PC-3 (cell line): ENCODE measurements around the gene ADAM12. TPM values are rescaled to one million over a fixed set of nuclear protein-coding genes. Genes with fewer than 3 reads are reported as not detected.

Experiments used
- ATAC-seq: fragments of 200-7000 bp; cut with Tn5 transposase; 2 replicates; pipeline ENCODE4 v1.9.1; 2020; ENCODE audit warnings: mild to moderate bottlenecking, moderate library complexity
- BruUV-seq: library from RNA; stranded (reverse); fragments of 400-500 nt; replicated peaks from 2 replicates; lab custom pipeline; 2021; lab: Mats Ljungman, UMichigan
- CTCF ChIA-PET: fragments of 300-600 bp; sonication (Branson Sonifier 250); formaldehyde crosslinking; loops from one replicate; lab custom pipeline; 2022; ENCODE audit warnings: antibody characterized with exemption; lab: Charles Lee
- POLR2A ChIA-PET: fragments of 300-600 bp; sonication (Branson Sonifier 250); formaldehyde crosslinking; loops from one replicate; lab custom pipeline; 2022; ENCODE audit warnings: antibody characterized with exemption; ENCODE audit not compliant: unreplicated experiment; lab: Charles Lee
- DNase-seq: peaks from one replicate; pipeline ENCODE4 v3.0.0-alpha.2; 2015
- H2AFZ ChIP-seq: fragments of 300-600 bp; sonication (generic); 2 replicates; pipeline ENCODE4 v1.6.0; 2016; ENCODE audit warnings: antibody characterized with exemption, low read length
- H3F3A ChIP-seq: fragments of 300-600 bp; sonication (generic); one replicate; pipeline ENCODE4 v1.6.0; 2017; ENCODE audit warnings: antibody characterized with exemption, low read length, control low read depth, mild to moderate bottlenecking; ENCODE audit not compliant: unreplicated experiment
- H3K27ac ChIP-seq: fragments of 300-600 bp; sonication (generic); 2 replicates; pipeline ENCODE4 v1.5.1; 2016; ENCODE audit warnings: mild to moderate bottlenecking, low read length
- H3K27me3 ChIP-seq: fragments of 300-600 bp; sonication (generic); 2 replicates; pipeline ENCODE4 v1.6.1; 2016; ENCODE audit warnings: low read length, mixed read lengths
- H3K36me3 ChIP-seq: fragments of 300-600 bp; sonication (generic); 2 replicates; pipeline ENCODE4 v1.6.1; 2016; ENCODE audit warnings: low read depth, mixed run types, low read length, mixed read lengths
- H3K4me1 ChIP-seq: fragments of 300-600 bp; sonication (generic); 2 replicates; pipeline ENCODE4 v1.5.1; 2016; ENCODE audit warnings: low read length; ENCODE audit not compliant: insufficient read depth
- H3K4me2 ChIP-seq: fragments of 300-600 bp; sonication (generic); 2 replicates; pipeline ENCODE4 v1.6.0; 2016; ENCODE audit warnings: low read length
- H3K4me3 ChIP-seq: fragments of 300-600 bp; sonication (generic); 2 replicates; pipeline ENCODE4 v1.5.1; 2016; ENCODE audit warnings: mild to moderate bottlenecking, low read length, mixed read lengths
- H3K79me2 ChIP-seq: fragments of 300-600 bp; sonication (generic); 2 replicates; pipeline ENCODE4 v1.6.1; 2017; ENCODE audit warnings: low read length, mixed read lengths
- H3K9ac ChIP-seq: fragments of 300-600 bp; sonication (generic); 2 replicates; pipeline ENCODE4 v1.6.0; 2016; ENCODE audit warnings: mild to moderate bottlenecking, low read length
- H3K9me2 ChIP-seq: fragments of 300-600 bp; sonication (generic); replicated peaks from 2 replicates; pipeline ENCODE4 v1.6.1; 2016; ENCODE audit warnings: mixed run types, low read length, mixed read lengths
- H3K9me3 ChIP-seq: fragments of 300-600 bp; sonication (generic); 2 replicates; pipeline ENCODE4 v1.6.1; 2016; ENCODE audit warnings: low read length, mixed read lengths
- H4K20me1 ChIP-seq: fragments of 300-600 bp; sonication (generic); 2 replicates; pipeline ENCODE4 v1.6.1; 2016; ENCODE audit warnings: low read length, mixed read lengths
- CTCF ChIP-seq: fragments of 300-600 bp; sonication (generic); conservative IDR thresholded peaks from 2 replicates; pipeline ENCODE4 v1.5.1; 2017; ENCODE audit warnings: antibody characterized with exemption, low read depth, mild to moderate bottlenecking, low read length
- EZH2 ChIP-seq: fragments of 300-600 bp; sonication (generic); IDR thresholded peaks from one replicate; pipeline ENCODE4 v1.6.1; 2017; ENCODE audit warnings: antibody characterized with exemption, mild to moderate bottlenecking, low read length; ENCODE audit not compliant: unreplicated experiment
- EZH2phosphoT487 ChIP-seq: fragments of 300-600 bp; sonication (generic); IDR thresholded peaks from 2 replicates; pipeline ENCODE4 v1.6.1; 2018; ENCODE audit warnings: mild to moderate bottlenecking, antibody characterized with exemption, low read length, borderline replicate concordance
- intact Hi-C: fragments of 100-400 bp; cut with micrococcal nuclease; formaldehyde crosslinking; loops from 2 replicates; pipeline ENCODE4 v1.9.0; 2023
- total RNA-seq: library from RNA; depleted of rRNA; stranded (reverse); fragments of >200 nt; gene quantifications from 2 replicates; pipeline ENCODE4 v1.2.3, GENCODE V29; 2014

The ADAM12 gene
- total RNA-seq, 1 experiment from 2014 or later, result 3.4 TPM

GRCh38 chr10:126394948-126395347 lies 6.7 kb upstream of the ADAM12 start:
- Histone ChIP-seq H3K79me2 (no peaks in the 10 kb centered on the region), H3K4me1 (peaks cover 25% of the 10 kb centered on the region), H3K36me3 (no peaks in the 10 kb centered on the region), H3K9me3 (no peaks in the 10 kb centered on the region), H3K27me3 (no peaks in the 10 kb centered on the region), H3K27ac (no peak overlapping the region), H4K20me1 (no peaks in the 10 kb centered on the region), H3K4me3 (no peak overlapping the region), H3K9ac (no peak overlapping the region), H3K9me2 (no peaks in the 10 kb centered on the region), H3F3A (peaks cover 6% of the 10 kb centered on the region), H3K4me2 (no peak overlapping the region), H2AFZ (no peak overlapping the region)
- DNase-seq (no peak), ATAC-seq (no peak)
- no TSS peak for BruUV-seq
- POLR2A ChIA-PET, result no interaction called here
- CTCF ChIA-PET, result no interaction called here
- TF ChIP-seq EZH2, result no peak
- no peak for TF ChIP-seq CTCF
- no peak for TF ChIP-seq EZH2phosphoT487
- intact Hi-C loops, result loop anchor here (5.0 kb wide), 1 partner anchor 67 kb away; no protein-coding TSS in a partner anchor

GRCh38 chr10:126393076-126393475 lies 4.8 kb upstream of the ADAM12 start:
- no TSS peak for BruUV-seq
- Histone ChIP-seq H3K27ac (no peak overlapping the region), H2AFZ (no peak overlapping the region), H3K4me1 (peaks cover 13% of the 10 kb centered on the region), H4K20me1 (no peaks in the 10 kb centered on the region), H3K9me3 (no peaks in the 10 kb centered on the region), H3K79me2 (no peaks in the 10 kb centered on the region), H3K36me3 (no peaks in the 10 kb centered on the region), H3K4me2 (no peak overlapping the region), H3K9me2 (no peaks in the 10 kb centered on the region), H3K9ac (no peak overlapping the region), H3K4me3 (no peak overlapping the region), H3K27me3 (no peaks in the 10 kb centered on the region), H3F3A (peaks cover 6% of the 10 kb centered on the region)
- TF ChIP-seq CTCF (no peak), EZH2phosphoT487 (no peak), EZH2 (no peak)
- no peak for ATAC-seq
- POLR2A ChIA-PET, result no interaction called here
- intact Hi-C loops, result no loop called here
- CTCF ChIA-PET, result no interaction called here
- no peak for DNase-seq

GRCh38 chr10:126392469-126392868 lies 4.2 kb upstream of the ADAM12 start:
- BruUV-seq, result no TSS peak
- ChIA-PET CTCF (no interaction called here), POLR2A (no interaction called here)
- Histone ChIP-seq H3K9ac (no peak overlapping the region), H4K20me1 (no peaks in the 10 kb centered on the region), H2AFZ (no peak overlapping the region), H3K9me3 (no peaks in the 10 kb centered on the region), H3K4me2 (no peak overlapping the region), H3K79me2 (no peaks in the 10 kb centered on the region), H3K27ac (no peak overlapping the region), H3K4me1 (peaks cover 8% of the 10 kb centered on the region), H3F3A (peaks cover 3% of the 10 kb centered on the region), H3K4me3 (no peak overlapping the region), H3K36me3 (no peaks in the 10 kb centered on the region), H3K27me3 (no peaks in the 10 kb centered on the region), H3K9me2 (no peaks in the 10 kb centered on the region)
- ATAC-seq (no peak), DNase-seq (no peak)
- intact Hi-C loops, result no loop called here
- TF ChIP-seq EZH2 (no peak), EZH2phosphoT487 (no peak)
